Activated CD8-positive, alpha-beta memory T cell treated with anti-CD3 and anti-CD28 coated beads, Interleukin-2, amount 50 U/mL, for 4 hours (primary cell): ENCODE results near the gene TRAF1.
A peak's percentile ranks its signal among the peaks of the same experiment; 100 is the strongest.

Experiments used
- DNase-seq: peaks from one replicate; pipeline ENCODE4 v3.0.0-alpha.2; 2020

TRAF1 gene

DNA sequence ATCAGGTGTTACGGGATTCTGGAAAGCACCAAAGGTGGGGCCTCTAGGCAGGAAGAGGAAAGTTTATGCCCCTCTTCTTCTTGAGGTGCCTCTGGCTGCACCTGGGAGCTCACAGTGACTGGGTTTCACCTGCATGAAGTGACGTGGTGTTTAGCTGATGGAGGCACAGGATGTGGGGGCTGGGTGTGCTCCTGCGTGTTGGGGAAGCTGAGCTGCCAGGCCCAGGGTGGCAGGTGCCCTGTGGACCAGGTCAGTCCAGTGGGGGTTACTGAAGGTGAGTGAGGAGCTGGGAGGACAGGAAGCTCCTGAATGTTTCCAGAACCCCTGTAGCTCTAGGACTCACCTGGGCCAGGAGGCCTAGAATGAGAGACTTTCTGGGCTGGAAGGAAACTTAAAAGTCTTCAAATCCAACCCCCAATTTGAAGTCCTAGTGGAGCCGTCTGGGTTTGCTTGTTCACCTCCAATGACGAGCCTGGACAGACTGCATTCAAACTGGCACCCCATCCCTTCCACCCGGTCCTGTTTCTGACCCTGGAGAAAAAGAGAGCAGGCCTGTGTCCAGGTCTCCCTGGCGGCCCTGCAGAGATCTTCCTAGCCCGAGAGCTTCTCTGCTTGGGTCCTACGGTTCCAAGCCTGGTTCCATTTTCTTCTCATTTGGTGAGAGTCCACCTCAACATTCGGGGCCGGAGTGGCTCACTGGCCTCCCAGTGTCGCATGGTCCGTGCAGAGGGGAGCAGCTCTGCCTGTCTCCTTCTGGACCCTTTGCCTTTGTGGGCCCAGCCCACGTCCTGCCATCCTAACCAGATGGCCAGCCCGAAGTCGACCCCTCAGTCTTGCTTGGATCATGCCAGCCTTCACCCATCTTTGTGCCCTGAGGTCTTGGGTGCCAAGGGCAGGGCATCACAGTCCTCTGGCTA is 22.3 kb downstream of the TRAF1 start:
- DNase-seq = no peak

DNA sequence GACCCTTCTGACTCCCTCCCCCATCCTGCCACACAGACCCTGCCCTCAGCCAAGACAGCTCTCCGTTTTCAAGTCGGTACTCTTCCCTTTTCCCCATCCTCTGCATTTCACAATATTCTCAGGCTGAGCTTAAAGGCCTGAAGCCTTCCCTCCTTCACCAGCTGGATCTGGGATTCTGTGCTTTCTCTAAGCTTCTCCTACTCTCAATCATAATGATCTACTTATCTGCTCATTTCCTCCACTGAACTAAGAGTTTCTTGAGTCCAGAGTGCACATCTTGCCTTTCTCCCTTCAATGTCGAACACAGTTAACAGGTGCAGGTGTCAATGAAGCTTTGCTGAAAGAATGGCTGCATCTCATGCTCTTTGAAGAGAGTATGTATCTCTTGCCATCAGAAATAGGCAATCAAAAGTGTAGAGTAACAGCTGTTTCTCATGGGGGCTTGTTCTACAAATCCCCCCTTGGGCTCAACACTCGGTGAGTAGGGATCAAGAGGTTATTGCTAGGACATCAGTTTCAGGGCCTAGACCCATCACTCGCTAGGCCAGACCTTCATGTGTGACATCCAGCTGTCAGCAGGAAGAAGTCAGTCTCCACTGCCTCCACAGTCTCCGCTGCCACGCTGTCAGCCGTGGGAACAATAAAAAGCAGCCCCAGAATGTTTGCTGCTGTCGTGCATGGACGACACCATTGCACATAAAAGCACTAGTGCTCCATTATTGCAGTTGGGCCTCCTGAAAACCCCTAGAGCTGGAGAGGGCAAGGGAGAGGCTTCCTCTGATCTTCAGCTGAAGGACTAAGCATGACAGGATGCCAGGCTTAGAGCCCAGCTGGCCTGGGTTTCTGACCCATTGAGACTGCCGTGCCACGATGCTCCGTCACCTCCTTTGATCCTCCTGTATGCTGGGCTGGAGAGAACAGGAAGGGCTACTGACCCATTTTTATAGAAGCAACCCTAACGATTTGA is 23.7 kb downstream of the TRAF1 start:
- DNase-seq = no peak

DNA sequence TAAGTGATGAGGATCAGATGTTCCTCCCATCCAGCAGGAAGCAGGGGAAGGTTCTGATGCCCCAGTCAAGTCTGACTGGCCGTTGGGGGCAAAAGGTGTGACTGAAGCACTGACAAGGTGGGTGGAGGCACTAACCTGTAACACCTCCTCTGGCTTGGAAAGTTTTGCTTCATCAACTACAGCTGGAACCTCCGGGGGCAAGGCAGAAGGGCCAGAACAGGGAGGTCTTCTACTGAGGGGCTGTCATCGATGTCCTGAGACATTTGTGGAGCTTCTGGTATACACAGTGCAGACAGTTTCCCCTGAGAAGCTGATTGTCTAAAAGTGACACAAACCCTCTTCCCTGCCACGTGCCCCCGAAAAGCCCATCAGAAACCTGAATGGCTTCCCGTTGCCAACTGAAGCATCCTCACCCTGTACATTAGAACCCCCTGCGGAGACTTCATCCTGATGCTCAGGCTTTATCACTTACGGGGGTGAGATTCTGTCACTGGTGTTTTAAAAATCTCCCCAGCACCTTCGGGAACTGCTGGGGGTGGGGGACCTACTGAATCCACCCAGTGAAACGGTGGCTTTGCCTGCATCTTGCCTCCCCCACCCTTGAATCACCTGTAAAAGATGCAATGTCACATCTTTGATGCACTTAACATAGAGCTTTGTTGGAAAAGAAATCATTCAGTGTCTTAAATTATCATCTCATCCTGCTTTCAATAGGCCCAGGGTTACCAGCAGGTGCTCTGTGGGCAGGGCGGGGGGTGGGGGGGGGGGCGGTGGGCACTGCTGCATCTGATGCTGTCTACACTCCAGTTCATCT is 24.6 kb downstream of the TRAF1 start:
- DNase-seq = no peak

DNA sequence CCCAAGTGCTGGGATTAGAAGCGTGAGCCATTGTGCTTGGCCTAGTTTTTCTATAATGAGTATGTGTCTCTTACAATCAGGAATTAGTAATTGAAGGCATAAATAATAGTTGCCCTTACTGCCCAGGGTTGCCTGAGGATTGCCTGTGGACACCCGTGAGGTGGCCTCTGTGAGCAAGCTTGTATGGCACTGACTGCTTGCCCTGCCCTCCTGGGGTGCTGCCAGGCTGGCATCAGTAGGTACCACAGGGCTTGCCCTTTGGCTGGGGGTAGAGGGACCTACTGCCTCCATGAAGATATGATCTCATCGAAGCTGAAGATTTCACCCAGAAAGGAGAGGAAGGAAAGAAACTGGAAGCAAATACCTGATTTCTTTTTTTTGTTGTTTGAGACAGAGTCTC is 25.8 kb downstream of the TRAF1 start:
- no peak for DNase-seq

DNA sequence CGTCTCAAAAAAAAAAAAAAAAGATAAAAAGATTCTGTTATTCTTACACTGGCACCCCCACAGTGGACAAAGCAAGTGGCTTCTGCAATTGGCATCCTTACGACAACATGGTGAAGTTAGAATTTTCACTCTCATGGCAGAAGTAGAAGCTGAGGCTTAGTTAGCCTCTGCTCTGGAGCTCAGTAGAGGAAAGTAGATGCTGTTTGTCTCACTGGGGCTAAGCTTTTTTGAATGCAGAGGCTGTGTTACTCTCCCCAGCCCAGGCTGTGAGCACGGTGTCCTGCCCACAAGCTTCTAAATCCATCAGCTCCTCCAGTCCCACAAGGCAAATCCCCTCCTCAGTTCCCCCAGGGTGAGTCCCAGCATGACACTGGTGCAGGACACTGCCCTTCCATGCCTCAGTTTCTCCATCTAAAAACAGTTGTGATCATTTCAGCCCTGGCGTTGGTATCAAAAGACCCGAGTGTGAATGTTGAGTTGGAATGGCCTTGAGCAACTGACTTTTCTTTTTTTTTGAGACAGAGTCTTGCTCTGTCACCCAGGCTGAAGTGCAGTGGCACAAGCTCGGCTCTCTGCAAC is 27.0 kb downstream of the TRAF1 start:
- DNase-seq = no peak

DNA sequence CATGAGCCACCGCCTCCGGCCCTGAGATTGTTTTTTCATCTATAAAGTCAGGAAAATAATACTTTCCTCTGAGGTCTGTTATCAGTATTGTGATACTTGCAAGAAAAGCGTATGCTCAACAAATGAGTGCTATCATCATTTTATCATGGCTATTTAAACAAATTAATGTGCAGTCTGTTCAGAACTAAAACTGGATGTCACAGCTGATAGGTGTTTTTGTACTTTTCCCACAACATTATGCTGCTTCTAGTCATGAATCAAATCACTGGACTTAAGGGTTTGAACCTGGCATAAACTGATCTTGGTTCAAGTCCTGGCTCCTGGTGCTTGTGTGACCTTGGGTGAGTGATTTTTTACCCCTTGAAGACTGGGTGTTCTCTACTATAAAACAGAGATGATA is 28.2 kb downstream of the TRAF1 start:
- no peak for DNase-seq

DNA sequence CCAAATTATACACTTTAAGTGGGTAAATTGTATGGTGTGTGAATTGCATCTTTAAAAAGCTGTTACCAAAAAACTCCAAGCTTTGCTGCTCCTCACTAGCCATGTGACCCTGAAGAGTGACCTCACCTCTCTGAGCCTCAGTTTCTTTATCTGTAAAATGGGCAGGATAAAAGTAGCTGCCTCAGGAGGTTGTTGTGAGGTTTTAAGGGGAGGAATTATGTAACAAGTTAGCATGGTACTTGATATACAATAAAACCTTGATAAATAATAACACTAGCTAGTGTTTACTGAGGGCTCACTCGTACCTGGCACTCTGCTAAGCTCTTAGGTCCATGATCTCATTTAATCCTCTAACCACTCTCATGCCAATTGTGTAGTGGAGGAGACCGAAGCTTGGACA is 30.6 kb downstream of the TRAF1 start:
- DNase-seq = no peak

DNA sequence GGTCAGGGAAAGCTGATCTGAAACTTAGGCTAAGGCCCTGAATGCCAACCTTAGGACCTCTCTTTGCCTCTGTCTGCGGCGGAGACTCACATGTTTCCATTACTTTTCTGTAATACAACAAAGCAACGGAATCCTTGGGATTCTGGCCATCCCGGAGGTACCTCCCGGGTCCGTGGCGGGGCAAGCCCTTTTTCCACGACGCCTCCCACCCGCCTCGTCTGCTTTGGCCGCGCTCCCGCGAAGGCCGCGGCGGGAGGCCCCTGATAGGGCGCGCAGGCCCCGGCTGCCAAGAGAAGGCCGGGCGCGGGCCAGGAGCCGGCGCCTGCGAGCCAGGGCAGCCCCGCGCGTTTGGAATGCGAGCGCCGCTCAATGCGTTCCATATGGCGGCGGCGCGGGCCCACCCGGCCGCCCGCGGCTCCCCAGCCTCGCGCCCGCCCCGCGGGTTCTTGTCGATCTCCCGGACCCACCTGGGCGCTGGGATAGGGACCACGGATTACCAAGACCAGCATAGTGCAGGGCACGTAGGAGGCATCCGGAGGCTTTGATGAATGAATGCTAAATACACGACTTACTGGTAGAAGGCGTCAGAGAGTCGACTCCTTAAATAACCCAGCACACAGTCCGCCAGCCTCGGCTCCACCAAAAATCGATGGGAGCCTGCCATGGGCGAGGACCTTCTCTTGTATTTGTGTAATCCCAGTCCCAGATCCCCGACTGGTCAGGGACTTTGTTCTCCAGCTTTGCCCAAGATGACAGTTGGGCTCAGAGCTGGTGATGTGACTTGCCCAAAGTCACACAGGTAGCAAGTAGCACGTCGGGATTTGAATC is 32.1 kb downstream of the TRAF1 start:
- DNase-seq = no peak

DNA sequence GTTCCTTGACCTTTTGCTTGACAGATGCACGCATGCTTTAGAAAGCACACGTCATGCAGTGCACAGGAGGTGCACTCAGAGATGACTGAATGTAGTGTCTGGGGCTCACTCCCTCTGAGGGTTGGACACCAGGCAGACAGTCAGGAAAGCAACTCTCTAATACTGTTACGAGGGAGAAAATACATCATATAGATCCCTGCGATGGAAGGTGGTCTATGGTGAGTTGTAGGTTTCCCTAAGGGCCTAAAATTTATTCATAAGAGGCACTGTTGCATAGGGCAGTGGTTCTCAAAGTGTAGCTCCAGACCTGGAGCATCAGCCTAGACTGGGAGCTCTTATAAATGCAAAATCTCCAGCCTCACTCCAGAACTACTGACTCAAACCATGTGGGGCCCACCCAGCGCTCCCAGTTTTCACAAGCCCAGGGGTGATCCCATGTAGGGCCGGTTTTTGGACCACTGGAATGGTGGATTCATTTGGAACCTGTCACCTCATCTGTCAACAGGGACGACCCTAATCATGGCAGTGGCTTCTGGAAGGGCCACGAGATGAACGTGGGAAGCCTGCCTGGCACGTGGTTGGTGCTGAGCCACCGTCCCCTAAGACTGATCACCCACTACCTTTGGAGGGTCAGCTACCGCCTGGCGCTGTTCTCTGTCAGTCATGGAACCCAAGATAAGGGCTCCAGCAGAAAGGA is 32.8 kb downstream of the TRAF1 start:
- DNase-seq = no peak

DNA sequence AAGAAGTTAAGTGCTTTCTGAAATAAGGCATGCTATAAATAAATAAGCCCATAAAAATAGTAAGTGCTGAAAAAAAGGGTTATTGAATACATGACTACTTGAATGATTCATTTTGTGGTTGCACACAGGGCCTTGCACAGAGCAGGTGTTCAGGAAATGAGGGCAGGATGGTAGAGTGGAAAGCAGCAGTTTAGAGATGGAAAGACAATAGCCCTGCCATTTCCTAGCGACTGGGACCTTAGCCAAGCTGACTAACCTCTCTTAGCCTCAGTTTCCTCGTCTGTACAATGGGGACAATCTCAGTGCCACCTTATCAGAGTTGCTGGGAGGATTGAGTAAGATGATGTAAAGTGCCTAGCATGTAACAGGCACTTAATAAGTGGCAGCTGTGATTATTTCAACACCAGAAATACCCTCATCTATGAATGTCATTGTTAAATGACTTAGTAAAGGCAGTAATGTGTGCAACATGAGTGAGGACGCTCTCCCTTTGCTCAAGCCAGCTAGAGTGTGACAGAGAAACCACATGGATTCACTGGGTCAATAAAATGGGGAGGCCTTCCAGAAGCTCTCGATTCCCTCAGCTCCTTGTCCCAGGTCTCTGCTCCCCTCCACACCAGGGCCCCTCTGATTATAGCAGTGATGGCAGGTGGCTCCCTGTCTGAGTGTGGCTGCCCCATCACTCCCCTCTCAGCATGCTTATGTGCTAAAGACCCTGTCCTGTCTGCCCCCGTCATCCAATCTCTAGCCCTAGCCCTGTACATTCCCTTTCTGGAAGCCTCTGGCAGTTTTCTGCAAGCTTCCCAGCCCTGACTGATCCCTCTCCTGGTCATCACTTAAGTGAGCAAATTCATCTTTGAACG is 33.6 kb downstream of the TRAF1 start:
- peak; percentile 55 for DNase-seq

DNA sequence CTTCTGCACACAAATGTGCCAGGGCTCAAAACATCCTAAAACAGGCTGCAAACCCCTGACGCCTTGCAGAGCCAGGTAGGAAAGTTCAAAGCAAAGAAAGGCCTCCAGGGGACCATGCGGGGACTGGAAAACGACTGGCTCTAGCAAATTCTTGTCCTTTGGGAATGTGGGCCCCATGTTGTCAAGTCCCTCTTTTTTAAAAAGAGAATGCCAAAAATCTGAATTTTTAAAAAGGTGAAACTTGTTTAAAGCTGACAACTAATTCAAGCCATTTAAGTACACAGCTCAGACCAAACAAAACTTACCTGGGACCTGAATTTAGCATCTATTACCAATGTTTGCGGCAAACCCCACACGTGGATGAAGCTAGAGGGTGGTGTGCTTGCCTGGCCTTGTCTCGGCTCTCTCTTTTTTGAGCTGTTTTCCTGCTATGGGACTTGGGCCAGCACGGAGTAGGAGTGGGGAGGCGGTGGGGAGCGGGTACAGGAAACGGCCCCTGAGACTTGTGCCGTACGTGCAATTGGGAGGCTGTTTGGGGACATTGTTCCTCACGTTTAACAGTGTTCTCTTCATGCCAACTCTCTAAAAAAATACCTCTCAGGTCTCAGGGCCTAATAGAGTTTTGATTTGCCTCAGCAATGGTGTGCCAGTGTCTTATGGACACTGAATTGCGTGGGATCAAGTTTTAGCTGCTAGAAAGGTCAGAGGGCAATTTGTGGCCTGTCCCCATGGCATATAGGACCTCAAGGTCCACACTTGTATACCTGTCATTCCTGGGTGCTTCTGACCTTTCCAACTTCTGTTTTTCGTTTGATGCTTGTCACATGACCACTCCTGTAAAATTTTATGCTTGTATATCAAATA is 34.5 kb downstream of the TRAF1 start:
- DNase-seq = no peak

DNA sequence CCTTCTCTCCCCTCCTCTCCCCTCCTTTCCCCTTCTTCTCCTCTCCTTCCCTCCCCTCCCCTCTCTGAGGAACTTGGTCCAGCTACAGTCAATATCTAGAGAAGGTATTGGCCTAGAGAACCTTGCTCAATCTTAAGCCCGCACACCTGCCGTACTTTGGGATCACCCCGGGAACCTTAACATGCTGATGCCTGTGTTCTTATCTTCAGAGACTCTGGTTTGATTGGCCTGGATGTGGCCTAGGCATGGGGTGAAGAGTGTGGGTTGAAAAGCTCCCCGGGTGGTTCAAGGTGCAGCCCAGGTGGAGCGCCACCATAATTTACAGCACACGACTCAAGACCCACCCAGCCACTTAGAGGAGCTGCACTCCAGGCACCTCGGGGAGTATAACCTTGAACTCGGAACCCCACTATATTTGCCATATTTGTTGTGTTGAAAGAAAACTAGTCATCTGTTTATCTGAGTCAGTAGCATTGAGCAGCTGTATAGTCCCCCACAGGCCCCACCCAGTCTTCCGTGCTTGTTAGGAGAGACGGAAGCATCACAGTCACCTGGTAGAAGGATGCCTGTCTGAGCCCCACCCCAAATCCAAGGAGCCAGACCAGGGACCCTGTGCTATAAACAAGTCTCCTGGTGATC is 35.2 kb downstream of the TRAF1 start:
- peak; percentile 65 for DNase-seq

DNA sequence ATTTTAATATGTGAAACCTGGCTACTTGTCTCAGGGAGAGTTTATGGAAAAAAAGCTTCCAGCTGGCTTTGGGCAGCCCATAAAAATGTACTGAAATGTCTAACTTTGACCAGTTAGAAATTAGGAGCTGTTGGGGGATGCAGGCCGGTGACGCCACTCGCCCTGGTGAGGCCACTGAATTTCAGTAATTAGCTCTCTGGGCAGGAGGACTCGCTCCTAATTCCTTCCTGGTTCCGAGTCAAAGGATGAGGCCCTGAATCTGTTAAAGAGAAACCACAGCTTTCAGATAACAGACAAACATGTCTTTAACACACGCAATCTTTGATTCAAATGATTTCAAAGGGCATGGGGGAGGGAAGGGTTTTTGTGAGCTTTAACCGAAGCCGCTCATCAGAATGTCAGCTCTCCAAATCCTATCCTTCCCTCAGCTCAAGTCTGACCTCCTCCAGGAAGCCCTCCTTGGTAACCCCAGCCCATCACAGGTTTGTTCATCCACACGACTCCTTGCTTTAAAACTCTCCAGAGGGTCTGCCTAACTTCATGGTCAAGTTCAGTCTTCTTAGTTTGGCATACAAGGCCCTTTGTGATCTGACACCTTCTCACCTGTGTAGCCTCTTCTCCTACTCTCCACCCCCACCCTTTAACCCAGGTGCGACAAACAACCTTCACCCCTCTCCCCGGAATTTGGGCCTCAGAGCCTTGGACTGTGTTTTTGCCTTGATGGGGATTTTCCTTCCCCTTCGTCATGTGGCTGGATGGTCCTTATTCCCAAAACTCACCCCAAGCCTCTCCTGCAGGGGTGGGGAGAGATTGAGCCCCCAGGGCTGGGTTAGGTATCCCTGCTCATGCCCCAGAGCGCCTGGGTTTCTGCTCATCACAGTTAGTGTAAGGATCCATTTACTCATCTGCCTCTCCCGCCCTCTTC is 36.0 kb downstream of the TRAF1 start:
- DNase-seq = no peak

DNA sequence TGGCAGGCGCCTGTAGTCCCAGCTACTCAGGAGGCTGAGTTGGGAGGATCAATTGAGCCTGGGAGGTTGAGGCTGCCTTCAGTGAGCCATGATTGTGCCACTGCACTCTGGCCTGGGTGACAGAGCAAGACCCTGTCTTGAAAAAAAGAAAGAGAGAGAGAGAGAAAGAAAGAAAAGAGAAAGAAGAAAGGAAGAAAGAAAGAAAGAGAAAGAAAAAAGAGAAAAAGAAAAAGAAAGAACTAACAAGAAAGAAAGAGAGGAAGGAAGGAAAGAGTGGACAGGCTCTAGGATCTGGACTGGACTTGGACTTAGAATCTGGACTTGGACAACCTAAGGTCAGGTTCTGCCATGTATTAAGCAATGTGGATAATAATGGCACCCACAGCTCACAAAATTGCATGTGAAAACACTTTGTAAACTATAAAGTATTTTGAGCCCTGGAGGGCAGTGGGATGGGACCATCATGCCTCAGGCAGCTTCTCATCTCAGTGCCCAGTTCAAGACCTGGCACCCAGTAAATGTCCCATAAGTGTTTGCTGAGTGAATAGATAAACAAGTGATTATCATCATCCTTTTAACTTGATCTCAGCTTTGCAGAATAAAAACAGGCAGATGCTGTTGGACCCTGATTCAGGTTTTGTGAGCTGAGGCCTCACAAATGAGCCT is 36.9 kb downstream of the TRAF1 start:
- DNase-seq = no peak

DNA sequence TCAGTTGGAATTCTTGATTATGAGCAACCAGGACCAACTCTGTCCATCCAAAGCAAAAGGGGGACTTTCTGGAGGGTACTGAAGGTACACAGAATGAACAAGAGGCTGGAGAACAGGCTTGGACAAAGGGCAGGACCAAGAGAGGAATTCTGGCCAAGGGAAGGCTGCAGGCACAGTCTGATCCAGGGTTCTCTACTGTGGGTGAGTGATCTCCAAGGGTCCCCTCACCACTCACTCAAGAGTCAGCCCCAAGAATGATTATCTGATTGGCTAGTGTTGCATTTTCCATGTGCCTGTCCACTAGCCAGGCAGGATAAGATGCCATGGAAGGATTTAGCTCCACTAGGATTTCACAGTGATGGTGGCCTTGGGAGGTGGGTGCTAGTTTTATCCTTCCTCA is 38.0 kb downstream of the TRAF1 start:
- DNase-seq = no peak

DNA sequence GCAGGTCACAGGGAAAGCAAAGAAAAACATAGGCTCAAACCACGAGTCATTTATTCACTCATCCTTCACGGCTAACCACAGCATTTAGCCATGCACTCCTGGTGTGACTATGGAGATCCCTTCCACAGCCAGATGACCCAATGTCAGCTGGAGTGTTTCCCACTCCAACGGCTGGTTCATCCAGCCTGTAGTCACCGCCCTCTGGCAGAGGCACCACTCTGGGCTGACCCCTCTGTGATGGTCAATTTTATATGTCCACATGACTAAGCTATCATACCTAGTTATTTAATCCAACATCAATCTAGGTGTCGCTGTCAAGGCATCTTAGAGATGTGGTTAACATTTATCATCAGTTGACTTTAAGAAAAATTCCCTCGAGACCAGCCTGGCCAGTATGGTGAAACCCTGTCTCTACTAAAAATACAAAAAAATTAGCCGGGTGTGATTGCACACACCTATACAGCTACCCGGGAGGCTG is 40.1 kb downstream of the TRAF1 start:
- no peak for DNase-seq

DNA sequence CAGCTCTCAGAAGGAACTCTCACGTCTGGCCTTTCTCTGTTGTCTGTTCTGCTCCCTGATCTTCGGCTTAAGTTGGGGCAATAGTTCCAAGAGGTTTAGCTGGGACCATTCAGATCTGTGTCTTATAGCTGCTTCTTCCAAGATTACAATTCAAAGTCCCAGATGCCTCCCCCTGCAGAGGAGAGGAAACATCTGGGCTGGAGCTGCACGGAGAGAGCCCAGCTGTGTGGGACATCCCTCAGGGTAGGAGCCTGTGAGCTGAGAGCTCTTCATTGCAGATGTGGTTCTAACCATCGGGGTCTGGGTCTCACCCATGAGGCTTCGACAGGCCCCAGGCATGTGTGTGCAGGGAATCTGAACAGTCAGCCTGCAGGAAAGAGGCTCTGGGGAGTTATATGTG is 40.6 kb downstream of the TRAF1 start:
- no peak for DNase-seq
